HEK293T (cell line): ENCODE measurements around the gene IL1RAP.

ENCODE experiments used
- ARNT ChIP-seq: fragments of 450-650 bp; IDR thresholded peaks from 2 replicates; pipeline ENCODE4 v1.6.1; 2017; ENCODE audit warnings: mild to moderate bottlenecking
- HDGF ChIP-seq: fragments of 450-650 bp; IDR thresholded peaks from 2 replicates; pipeline ENCODE4 v1.6.1; 2017; ENCODE audit warnings: antibody characterized with exemption, borderline replicate concordance
- TARDBP ChIP-seq: fragments of 450-650 bp; IDR thresholded peaks from 2 replicates; pipeline ENCODE4 v1.6.1; 2016

DNA sequence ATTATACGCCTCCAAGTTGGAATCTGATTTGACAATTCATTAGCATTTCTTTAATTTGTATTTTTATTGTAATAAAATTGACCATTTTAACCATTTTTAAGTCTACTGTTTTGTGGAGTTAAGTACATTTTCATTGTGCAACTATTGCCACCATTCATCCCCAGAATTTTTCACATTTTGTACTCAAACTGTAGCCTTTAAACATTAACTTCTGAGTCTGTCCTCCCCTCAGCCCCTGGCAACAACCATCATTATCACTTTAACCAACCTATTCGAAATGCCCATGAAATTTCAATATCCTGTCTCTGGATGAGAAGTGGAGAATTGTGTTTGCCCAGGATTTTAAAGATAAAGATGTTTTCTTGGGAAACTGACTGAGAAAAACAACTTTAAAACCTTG is 27.7 kb downstream of the IL1RAP start:
- TF ChIP-seq HDGF, result no peak
- TF ChIP-seq TARDBP, result no peak
- no peak for TF ChIP-seq ARNT
